SH-SY5Y (cell line): ENCODE data around the gene NSD1.

ENCODE experiments used
- GATA2 ChIP-seq: IDR thresholded peaks from 2 replicates; pipeline ENCODE4 v1.6.1; 2011; ENCODE audit warnings: mild to moderate bottlenecking, low read depth, low read length
- GATA3 ChIP-seq: IDR thresholded peaks from 2 replicates; pipeline ENCODE4 v1.6.1; 2011; ENCODE audit warnings: low read depth, mild to moderate bottlenecking, low read length, moderate library complexity

GRCh38 chr5:177339107-177339638 lies 205.6 kb downstream of the NSD1 start:
- TF ChIP-seq GATA2 (no peak), GATA3 (no peak)
